HL-60 (cell line): ENCODE measurements around the gene IDH3G.
A peak's percentile ranks its signal among the peaks of the same experiment; 100 is the strongest.

ENCODE experiments used
- DNase-seq, 2 experiments: peaks; one replicate each; pipeline ENCODE4 v3.0.0-alpha.2; 2010 to 2020; ENCODE audit warnings: low read depth in 1 of 2, low spot score in 1 of 2
- H3K27ac ChIP-seq: fragments of 250-450 bp; sonication (Bioruptor Pico); replicated peaks from 2 replicates; pipeline ENCODE4 v1.5.1; 2020; ENCODE audit warnings: mild to moderate bottlenecking, moderate library complexity
- H3K27me3 ChIP-seq: fragments of 250-450 bp; sonication (Bioruptor Pico); 2 replicates; pipeline ENCODE4 v1.5.1; 2021; ENCODE audit warnings: mild to moderate bottlenecking, moderate library complexity; ENCODE audit not compliant: insufficient read depth, poor library complexity, severe bottlenecking
- H3K4me3 ChIP-seq: replicated peaks from 2 replicates; pipeline ENCODE4 v1.5.1; 2011; ENCODE audit warnings: mild to moderate bottlenecking, control low read depth, low read length; ENCODE audit not compliant: insufficient read depth
- GABPA ChIP-seq: IDR thresholded peaks from 2 replicates; pipeline ENCODE4 v1.6.1; 2012; ENCODE audit warnings: low read depth
- POLR2AphosphoS5 ChIP-seq: IDR thresholded peaks from 2 replicates; pipeline ENCODE4 v1.6.1; 2012; ENCODE audit warnings: low read depth
- SPI1 ChIP-seq: IDR thresholded peaks from 2 replicates; pipeline ENCODE4 v1.6.1; 2012; ENCODE audit warnings: low read depth, mild to moderate bottlenecking, borderline replicate concordance
- long read RNA-seq: library from polyadenylated mRNA; unstranded; transcript quantifications from one replicate; pipeline ENCODE4 v2.0.0, GENCODE V29; 2020
- TF ChIP-seq, protein P1 (sequence below): IDR thresholded peaks from one replicate; pipeline ENCODE4 v1.5.1; 2011; ENCODE audit warnings: low read length, control low read depth, inconsistent platforms; ENCODE audit not compliant: insufficient read depth
- TF ChIP-seq, protein P2 (sequence below): IDR thresholded peaks from 2 replicates; pipeline ENCODE4 v1.6.1; 2012; ENCODE audit warnings: low read depth; ENCODE audit not compliant: insufficient replicate concordance

Gene IDH3G
- long read RNA-seq, partial matches to known transcripts = 28 of 661 reads
- long read RNA-seq, other reads (novel, unspliced or antisense) = 633 of 661 reads

DNA sequence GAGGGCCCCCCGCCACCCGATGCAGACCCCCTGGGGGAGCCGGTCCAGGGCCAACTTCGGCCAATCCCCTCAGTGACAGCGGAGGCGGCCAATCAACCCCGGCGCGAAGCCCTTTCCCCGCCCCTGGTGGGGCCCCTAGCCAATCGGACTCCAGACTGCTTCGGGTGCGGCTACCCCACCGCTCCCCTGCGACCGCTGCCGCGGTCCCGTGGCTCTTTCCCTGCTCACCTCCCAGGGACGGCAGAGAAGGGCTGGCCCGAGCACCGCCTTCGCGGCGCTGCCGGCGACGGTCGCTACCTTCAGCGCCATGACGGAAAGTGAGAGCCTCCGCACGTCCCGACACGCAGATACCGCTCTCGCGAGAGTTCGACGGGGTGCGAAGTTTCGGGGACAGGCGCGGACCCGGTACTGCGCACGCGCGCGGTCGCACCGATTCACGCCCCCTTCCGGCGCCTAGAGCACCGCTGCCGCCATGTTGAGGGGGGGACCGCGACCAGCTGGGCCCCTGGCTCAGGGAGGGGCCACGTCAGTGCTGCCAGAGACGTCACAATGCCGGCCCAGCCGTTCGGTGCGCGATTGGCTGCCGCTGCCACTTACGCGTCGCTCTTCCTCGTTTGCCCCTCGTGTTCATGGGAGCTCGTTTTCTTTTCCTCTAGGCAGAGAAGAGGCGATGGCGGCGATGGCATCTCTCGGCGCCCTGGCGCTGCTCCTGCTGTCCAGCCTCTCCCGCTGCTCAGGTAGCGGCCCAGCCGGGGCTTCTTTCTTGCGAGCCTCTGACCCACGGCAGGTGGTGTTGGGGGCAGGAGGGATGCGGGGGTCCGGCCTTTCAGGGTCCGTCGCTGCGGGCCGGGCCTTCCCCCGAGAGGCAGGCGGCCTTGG is at the start of gene IDH3G, which contains the start of gene SSR4:
Gene IDH3G, minus strand, starts transcription at position 358 of the 879 bp plus-strand sequence. Its CDS starts 49 bp downstream, at position 309.
Gene SSR4, plus strand, starts transcription at position 651 of the 879 bp plus-strand sequence. Its CDS starts 20 bp downstream, at position 671.
- DNase-seq = peak; percentile 89 to 90
- TF ChIP-seq POLR2AphosphoS5 = peak; percentile 62
- TF ChIP-seq, protein P1, sequence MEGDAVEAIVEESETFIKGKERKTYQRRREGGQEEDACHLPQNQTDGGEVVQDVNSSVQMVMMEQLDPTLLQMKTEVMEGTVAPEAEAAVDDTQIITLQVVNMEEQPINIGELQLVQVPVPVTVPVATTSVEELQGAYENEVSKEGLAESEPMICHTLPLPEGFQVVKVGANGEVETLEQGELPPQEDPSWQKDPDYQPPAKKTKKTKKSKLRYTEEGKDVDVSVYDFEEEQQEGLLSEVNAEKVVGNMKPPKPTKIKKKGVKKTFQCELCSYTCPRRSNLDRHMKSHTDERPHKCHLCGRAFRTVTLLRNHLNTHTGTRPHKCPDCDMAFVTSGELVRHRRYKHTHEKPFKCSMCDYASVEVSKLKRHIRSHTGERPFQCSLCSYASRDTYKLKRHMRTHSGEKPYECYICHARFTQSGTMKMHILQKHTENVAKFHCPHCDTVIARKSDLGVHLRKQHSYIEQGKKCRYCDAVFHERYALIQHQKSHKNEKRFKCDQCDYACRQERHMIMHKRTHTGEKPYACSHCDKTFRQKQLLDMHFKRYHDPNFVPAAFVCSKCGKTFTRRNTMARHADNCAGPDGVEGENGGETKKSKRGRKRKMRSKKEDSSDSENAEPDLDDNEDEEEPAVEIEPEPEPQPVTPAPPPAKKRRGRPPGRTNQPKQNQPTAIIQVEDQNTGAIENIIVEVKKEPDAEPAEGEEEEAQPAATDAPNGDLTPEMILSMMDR = no peak
- H3K27ac ChIP-seq = peak within 1 kb of the TSS; percentile 97
- H3K4me3 ChIP-seq = peak within 1 kb of the TSS; percentile 76
- H3K27me3 ChIP-seq = no peaks in the 10 kb centered on the region

GRCh38 chrX:153836921-153837320 is 42.7 kb upstream of the IDH3G start:
- DNase-seq = no peak
- TF ChIP-seq SPI1 (no peak), GABPA (no peak), POLR2AphosphoS5 (no peak)
- TF ChIP-seq, protein P2, sequence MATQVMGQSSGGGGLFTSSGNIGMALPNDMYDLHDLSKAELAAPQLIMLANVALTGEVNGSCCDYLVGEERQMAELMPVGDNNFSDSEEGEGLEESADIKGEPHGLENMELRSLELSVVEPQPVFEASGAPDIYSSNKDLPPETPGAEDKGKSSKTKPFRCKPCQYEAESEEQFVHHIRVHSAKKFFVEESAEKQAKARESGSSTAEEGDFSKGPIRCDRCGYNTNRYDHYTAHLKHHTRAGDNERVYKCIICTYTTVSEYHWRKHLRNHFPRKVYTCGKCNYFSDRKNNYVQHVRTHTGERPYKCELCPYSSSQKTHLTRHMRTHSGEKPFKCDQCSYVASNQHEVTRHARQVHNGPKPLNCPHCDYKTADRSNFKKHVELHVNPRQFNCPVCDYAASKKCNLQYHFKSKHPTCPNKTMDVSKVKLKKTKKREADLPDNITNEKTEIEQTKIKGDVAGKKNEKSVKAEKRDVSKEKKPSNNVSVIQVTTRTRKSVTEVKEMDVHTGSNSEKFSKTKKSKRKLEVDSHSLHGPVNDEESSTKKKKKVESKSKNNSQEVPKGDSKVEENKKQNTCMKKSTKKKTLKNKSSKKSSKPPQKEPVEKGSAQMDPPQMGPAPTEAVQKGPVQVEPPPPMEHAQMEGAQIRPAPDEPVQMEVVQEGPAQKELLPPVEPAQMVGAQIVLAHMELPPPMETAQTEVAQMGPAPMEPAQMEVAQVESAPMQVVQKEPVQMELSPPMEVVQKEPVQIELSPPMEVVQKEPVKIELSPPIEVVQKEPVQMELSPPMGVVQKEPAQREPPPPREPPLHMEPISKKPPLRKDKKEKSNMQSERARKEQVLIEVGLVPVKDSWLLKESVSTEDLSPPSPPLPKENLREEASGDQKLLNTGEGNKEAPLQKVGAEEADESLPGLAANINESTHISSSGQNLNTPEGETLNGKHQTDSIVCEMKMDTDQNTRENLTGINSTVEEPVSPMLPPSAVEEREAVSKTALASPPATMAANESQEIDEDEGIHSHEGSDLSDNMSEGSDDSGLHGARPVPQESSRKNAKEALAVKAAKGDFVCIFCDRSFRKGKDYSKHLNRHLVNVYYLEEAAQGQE = no peak
- TF ChIP-seq, protein P1 = no peak
- H3K4me3 ChIP-seq = no peak overlapping the region
- no peaks in the 10 kb centered on the region for H3K27me3 ChIP-seq
- H3K27ac ChIP-seq = no peak overlapping the region

GRCh38 chrX:153832728-153833127 is 38.6 kb upstream of the IDH3G start:
- no peak overlapping the region for H3K27ac ChIP-seq
- DNase-seq = no peak
- no peak overlapping the region for H3K4me3 ChIP-seq
- H3K27me3 ChIP-seq = peaks cover 15% of the 10 kb centered on the region
- TF ChIP-seq, protein P2 = peak; percentile 81
- no peak for TF ChIP-seq GABPA

- TF ChIP-seq, protein P2 = no peak
- no peak for TF ChIP-seq POLR2AphosphoS5
- TF ChIP-seq, protein P1 = no peak
- TF ChIP-seq GABPA = no peak
- no peak for TF ChIP-seq SPI1
- DNase-seq = peak in 1 of 2 experiments; percentile 55
- Histone ChIP-seq H3K27ac (no peak overlapping the region), H3K4me3 (no peak overlapping the region), H3K27me3 (peaks cover 18% of the 10 kb centered on the region)
Measured at GRCh38 chrX:153831429-153832150, 37.4 kb upstream of the IDH3G start.
